ENCODE data around the gene SDHAF2.
"Not testable (repeated sequence)": the region's sequence is repeated elsewhere in the genome, so short reads cannot be mapped to it uniquely, and the experiment has no call there.

The SDHAF2 gene

GRCh38 chr11:61429691-61430582 is at the start of gene SDHAF2, which contains the start of gene CPSF7:
SDHAF2 (plus strand) TSS chr11:61430124; CDS start chr11:61430147, 23 bp downstream.
CPSF7 (minus strand) TSS chr11:61429975; CDS start chr11:61429235, 740 bp downstream.
- peak; percentile 96 for DNase-seq (ENCODE audit: low spot score)

GRCh38 chr11:61380884-61381283 is 49.0 kb upstream of the SDHAF2 start:
- DNase-seq (ENCODE audit: low spot score) = no peak

- DNase-seq (ENCODE audit: low spot score) = not testable (repeated sequence)
These were observed 46.1 kb upstream of the SDHAF2 start for GRCh38 chr11:61383859-61384258.

GRCh38 chr11:61384271-61385242 is 45.4 kb upstream of the SDHAF2 start:
- DNase-seq (ENCODE audit: low spot score) = peak; percentile 28

- DNase-seq (ENCODE audit: low spot score) = no peak
These were observed 39.8 kb upstream of the SDHAF2 start for GRCh38 chr11:61390161-61390560.

GRCh38 chr11:61392981-61393595 is 36.8 kb upstream of the SDHAF2 start:
- peak; percentile 22 for DNase-seq (ENCODE audit: low spot score)

GRCh38 chr11:61401173-61401572 is 28.8 kb upstream of the SDHAF2 start:
- no peak for DNase-seq (ENCODE audit: low spot score)

GRCh38 chr11:61401573-61401972 is 28.4 kb upstream of the SDHAF2 start:
- no peak for DNase-seq (ENCODE audit: low spot score)

- DNase-seq (ENCODE audit: low spot score) = no peak
These were observed 26.3 kb upstream of the SDHAF2 start for GRCh38 chr11:61403658-61404057.

GRCh38 chr11:61404103-61404502 is 25.8 kb upstream of the SDHAF2 start:
- DNase-seq (ENCODE audit: low spot score) = no peak

- no peak for DNase-seq (ENCODE audit: low spot score)
These were observed 25.3 kb upstream of the SDHAF2 start for GRCh38 chr11:61404641-61405040.

GRCh38 chr11:61406067-61406466 is 23.9 kb upstream of the SDHAF2 start:
- DNase-seq (ENCODE audit: low spot score) = no peak

- no peak for DNase-seq (ENCODE audit: low spot score)
These were observed 22.8 kb upstream of the SDHAF2 start for GRCh38 chr11:61406991-61407728.

- DNase-seq (ENCODE audit: low spot score) = no peak
These were observed 18.3 kb upstream of the SDHAF2 start for GRCh38 chr11:61411589-61411988.

GRCh38 chr11:61413496-61413895 is 16.4 kb upstream of the SDHAF2 start:
- DNase-seq (ENCODE audit: low spot score) = no peak

- no peak for DNase-seq (ENCODE audit: low spot score)
These were observed 15.4 kb upstream of the SDHAF2 start for GRCh38 chr11:61414547-61414946.

GRCh38 chr11:61415381-61415780 is 14.5 kb upstream of the SDHAF2 start:
- DNase-seq (ENCODE audit: low spot score) = no peak

GRCh38 chr11:61416941-61417340 is 13.0 kb upstream of the SDHAF2 start:
- peak; percentile 66 for DNase-seq (ENCODE audit: low spot score)

GRCh38 chr11:61417670-61418069 is 12.3 kb upstream of the SDHAF2 start:
- peak; percentile 15 for DNase-seq (ENCODE audit: low spot score)

GRCh38 chr11:61418136-61418535 is 11.8 kb upstream of the SDHAF2 start:
- DNase-seq (ENCODE audit: low spot score) = no peak

- DNase-seq (ENCODE audit: low spot score) = no peak
These were observed 7.7 kb upstream of the SDHAF2 start for GRCh38 chr11:61422226-61422625.

Measured in hematopoietic multipotent progenitor cell treated with erythropoietin and hydrocortisone succinate and interleukin-3 and kit ligand, for 15 days (in vitro differentiated cells).